GM12801 (cell line): ENCODE measurements around the gene CNTNAP5.

Experiments
- TF ChIP-seq, protein P1 (sequence below): IDR thresholded peaks from one replicate; pipeline ENCODE4 v1.5.1; 2011; ENCODE audit warnings: control low read depth; ENCODE audit not compliant: insufficient read length; ENCODE audit errors: extremely low read depth

Gene CNTNAP5

DNA sequence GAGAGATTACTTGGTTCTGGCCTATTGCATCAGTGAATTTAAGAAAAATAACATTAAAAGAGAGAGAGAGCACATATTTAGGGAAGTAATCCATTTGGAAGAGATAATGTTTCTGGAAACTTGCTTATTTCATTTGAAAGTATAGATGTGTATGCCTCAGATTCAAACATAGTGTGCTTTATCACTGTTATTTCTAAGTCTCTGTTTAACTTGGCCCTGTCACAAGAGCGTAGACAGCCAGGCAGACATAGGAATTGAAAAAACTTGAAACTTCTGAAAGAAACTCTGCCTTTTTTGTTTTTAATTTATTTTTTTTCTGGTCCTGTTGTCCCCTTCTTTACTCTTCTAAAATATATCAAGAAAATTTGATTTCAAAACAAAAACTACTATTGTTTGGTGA, 849.1 kb downstream of the CNTNAP5 start:
- TF ChIP-seq, protein P1, sequence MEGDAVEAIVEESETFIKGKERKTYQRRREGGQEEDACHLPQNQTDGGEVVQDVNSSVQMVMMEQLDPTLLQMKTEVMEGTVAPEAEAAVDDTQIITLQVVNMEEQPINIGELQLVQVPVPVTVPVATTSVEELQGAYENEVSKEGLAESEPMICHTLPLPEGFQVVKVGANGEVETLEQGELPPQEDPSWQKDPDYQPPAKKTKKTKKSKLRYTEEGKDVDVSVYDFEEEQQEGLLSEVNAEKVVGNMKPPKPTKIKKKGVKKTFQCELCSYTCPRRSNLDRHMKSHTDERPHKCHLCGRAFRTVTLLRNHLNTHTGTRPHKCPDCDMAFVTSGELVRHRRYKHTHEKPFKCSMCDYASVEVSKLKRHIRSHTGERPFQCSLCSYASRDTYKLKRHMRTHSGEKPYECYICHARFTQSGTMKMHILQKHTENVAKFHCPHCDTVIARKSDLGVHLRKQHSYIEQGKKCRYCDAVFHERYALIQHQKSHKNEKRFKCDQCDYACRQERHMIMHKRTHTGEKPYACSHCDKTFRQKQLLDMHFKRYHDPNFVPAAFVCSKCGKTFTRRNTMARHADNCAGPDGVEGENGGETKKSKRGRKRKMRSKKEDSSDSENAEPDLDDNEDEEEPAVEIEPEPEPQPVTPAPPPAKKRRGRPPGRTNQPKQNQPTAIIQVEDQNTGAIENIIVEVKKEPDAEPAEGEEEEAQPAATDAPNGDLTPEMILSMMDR, result no peak

- TF ChIP-seq, protein P1, result no peak
Measured at GRCh38 chr2:124874676-124875075, 849.6 kb downstream of the CNTNAP5 start.

GRCh38 chr2:124875627-124876244, 850.6 kb downstream of the CNTNAP5 start:
- TF ChIP-seq, protein P1, result no peak

DNA sequence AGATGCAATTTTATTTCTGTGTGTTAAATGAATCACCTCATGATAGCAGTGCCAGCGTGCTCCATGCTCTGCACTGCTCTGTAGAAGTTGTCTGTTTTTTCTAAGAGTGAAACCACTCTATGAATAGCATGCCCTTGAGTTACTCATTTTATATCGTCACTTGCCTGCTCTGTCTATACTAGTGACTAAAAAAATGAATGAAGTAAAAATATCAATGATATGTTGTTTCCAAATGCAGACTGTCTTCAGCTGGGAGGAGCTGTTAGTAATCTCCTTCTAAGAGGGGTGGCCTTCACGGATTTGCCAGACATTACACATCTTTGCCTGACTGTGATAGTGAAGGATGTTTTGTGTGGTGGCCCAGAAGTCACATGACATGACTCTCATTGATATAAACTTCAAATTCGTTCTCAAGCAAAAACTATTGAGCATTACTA, 852.1 kb downstream of the CNTNAP5 start:
- TF ChIP-seq, protein P1, result no peak

- TF ChIP-seq, protein P1, result no peak
Measured at GRCh38 chr2:124879640-124880039, 854.6 kb downstream of the CNTNAP5 start.

- TF ChIP-seq, protein P1, result no peak
Measured at GRCh38 chr2:124880995-124881394, 855.9 kb downstream of the CNTNAP5 start.

DNA sequence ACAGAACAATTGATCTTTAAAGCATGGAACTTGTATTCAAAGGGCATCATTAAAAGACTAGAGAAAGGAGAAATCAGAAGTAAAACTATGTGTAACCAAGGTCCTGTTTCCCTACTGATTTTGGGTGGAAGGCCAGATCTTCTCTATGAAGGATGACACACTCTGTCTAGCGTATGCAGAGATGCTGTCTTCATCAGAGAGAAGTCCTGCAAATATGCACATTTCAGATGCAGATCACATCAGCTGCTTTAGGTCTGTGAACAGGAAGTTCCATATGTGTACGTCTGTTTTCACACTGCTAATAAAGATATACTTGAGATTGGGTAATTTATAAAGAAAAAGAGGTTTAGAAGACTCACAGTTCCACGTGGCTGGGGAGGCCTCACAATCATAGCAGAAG, 857.3 kb downstream of the CNTNAP5 start:
- TF ChIP-seq, protein P1, result no peak
